Loucy (cell line): ENCODE results near the gene GLRA2.

Experiments
- H2AFZ ChIP-seq: fragments of 200-600 bp; sonication (generic); 2 replicates; pipeline ENCODE4 v1.6.0; 2016; ENCODE audit warnings: antibody characterized with exemption, mild to moderate bottlenecking, low read length, moderate library complexity
- H3F3A ChIP-seq: fragments of 200-600 bp; 2 replicates; pipeline ENCODE4 v1.6.0; 2016; ENCODE audit warnings: antibody characterized with exemption, low read depth, mild to moderate bottlenecking
- H3K27me3 ChIP-seq: fragments of 200-600 bp; sonication (generic); 2 replicates; pipeline ENCODE4 v1.6.1; 2014; ENCODE audit warnings: low read length, mild to moderate bottlenecking; ENCODE audit not compliant: insufficient read depth, poor library complexity, severe bottlenecking
- H3K36me3 ChIP-seq: fragments of 200-600 bp; sonication (generic); 2 replicates; pipeline ENCODE4 v1.6.1; 2016; ENCODE audit warnings: low read length; ENCODE audit not compliant: insufficient read depth
- H3K4me1 ChIP-seq: fragments of 200-600 bp; sonication (generic); 2 replicates; pipeline ENCODE4 v1.5.1; 2014; ENCODE audit warnings: low read length, mild to moderate bottlenecking; ENCODE audit not compliant: insufficient read depth, poor library complexity, severe bottlenecking
- H3K4me2 ChIP-seq: fragments of 200-600 bp; sonication (generic); 2 replicates; pipeline ENCODE4 v1.6.0; 2014; ENCODE audit warnings: antibody characterized with exemption, low read length, low read depth, mild to moderate bottlenecking; ENCODE audit not compliant: poor library complexity, severe bottlenecking
- H3K4me3 ChIP-seq: fragments of 200-600 bp; sonication (generic); 2 replicates; pipeline ENCODE4 v1.5.1; 2014; ENCODE audit warnings: low read length, mild to moderate bottlenecking, mixed read lengths; ENCODE audit not compliant: poor library complexity, severe bottlenecking
- H3K79me2 ChIP-seq: fragments of 200-600 bp; sonication (generic); 2 replicates; pipeline ENCODE4 v1.6.1; 2014; ENCODE audit warnings: low read length; ENCODE audit not compliant: insufficient read depth
- H3K9ac ChIP-seq: fragments of 200-600 bp; sonication (generic); 2 replicates; pipeline ENCODE4 v1.6.0; 2014; ENCODE audit warnings: mild to moderate bottlenecking, low read depth, low read length, moderate library complexity; ENCODE audit not compliant: poor library complexity, severe bottlenecking
- H3K9me2 ChIP-seq: fragments of 200-600 bp; sonication (generic); replicated peaks from 2 replicates; pipeline ENCODE4 v1.6.1; 2016; ENCODE audit warnings: low read depth, low read length, mixed read lengths
- H3K9me3 ChIP-seq: fragments of 200-600 bp; sonication (generic); 2 replicates; pipeline ENCODE4 v1.6.1; 2014; ENCODE audit warnings: mild to moderate bottlenecking, antibody characterized with exemption, low read length, low read depth; ENCODE audit not compliant: insufficient read depth
- H4K20me1 ChIP-seq: fragments of 200-600 bp; sonication (generic); 2 replicates; pipeline ENCODE4 v1.6.0; 2014; ENCODE audit warnings: antibody characterized with exemption, low read length, mild to moderate bottlenecking; ENCODE audit not compliant: insufficient read depth, poor library complexity, severe bottlenecking
- EZH2phosphoT487 ChIP-seq: fragments of 200-600 bp; IDR thresholded peaks from 2 replicates; pipeline ENCODE4 v1.6.1; 2018; ENCODE audit warnings: antibody characterized with exemption, mild to moderate bottlenecking, moderate library complexity, borderline replicate concordance
- TF ChIP-seq, protein P1 (sequence below): fragments of 200-600 bp; sonication (generic); conservative IDR thresholded peaks from 2 replicates; pipeline ENCODE4 v1.5.1; 2014; ENCODE audit warnings: mild to moderate bottlenecking, antibody characterized with exemption, low read length

Gene GLRA2

GRCh38 chrX:14529290-14529989 is at the start of gene GLRA2:
Gene GLRA2 (plus strand): TSS chrX:14529536. CDS start chrX:14530058, 522 bp downstream.
- H3K79me2 ChIP-seq, result no peaks in the 10 kb centered on the region
- H4K20me1 ChIP-seq, result no peaks in the 10 kb centered on the region
- H3K4me2 ChIP-seq, result no peak within 1 kb of the TSS
- H3K9me2 ChIP-seq, result no peaks in the 10 kb centered on the region
- no peak within 1 kb of the TSS for H2AFZ ChIP-seq
- H3K9ac ChIP-seq, result no peak within 1 kb of the TSS
- H3K4me1 ChIP-seq, result no peaks in the 10 kb centered on the region
- no peaks in the 10 kb centered on the region for H3K36me3 ChIP-seq
- no peaks in the 10 kb centered on the region for H3K27me3 ChIP-seq
- H3F3A ChIP-seq, result no peaks in the 10 kb centered on the region
- no peak within 1 kb of the TSS for H3K4me3 ChIP-seq
- no peak for TF ChIP-seq EZH2phosphoT487
- TF ChIP-seq, protein P1, sequence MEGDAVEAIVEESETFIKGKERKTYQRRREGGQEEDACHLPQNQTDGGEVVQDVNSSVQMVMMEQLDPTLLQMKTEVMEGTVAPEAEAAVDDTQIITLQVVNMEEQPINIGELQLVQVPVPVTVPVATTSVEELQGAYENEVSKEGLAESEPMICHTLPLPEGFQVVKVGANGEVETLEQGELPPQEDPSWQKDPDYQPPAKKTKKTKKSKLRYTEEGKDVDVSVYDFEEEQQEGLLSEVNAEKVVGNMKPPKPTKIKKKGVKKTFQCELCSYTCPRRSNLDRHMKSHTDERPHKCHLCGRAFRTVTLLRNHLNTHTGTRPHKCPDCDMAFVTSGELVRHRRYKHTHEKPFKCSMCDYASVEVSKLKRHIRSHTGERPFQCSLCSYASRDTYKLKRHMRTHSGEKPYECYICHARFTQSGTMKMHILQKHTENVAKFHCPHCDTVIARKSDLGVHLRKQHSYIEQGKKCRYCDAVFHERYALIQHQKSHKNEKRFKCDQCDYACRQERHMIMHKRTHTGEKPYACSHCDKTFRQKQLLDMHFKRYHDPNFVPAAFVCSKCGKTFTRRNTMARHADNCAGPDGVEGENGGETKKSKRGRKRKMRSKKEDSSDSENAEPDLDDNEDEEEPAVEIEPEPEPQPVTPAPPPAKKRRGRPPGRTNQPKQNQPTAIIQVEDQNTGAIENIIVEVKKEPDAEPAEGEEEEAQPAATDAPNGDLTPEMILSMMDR, result no peak
- H3K9me3 ChIP-seq, result no peaks in the 10 kb centered on the region

GRCh38 chrX:14489437-14489836 is 39.9 kb upstream of the GLRA2 start:
- Histone ChIP-seq H4K20me1 (no peaks in the 10 kb centered on the region), H3K4me2 (no peak overlapping the region), H3K9me3 (no peaks in the 10 kb centered on the region), H3K9me2 (no peaks in the 10 kb centered on the region), H3K4me1 (no peaks in the 10 kb centered on the region), H3K4me3 (no peak overlapping the region), H2AFZ (no peak overlapping the region), H3K36me3 (no peaks in the 10 kb centered on the region), H3K9ac (no peak overlapping the region), H3K79me2 (no peaks in the 10 kb centered on the region), H3K27me3 (no peaks in the 10 kb centered on the region), H3F3A (no peaks in the 10 kb centered on the region)
- TF ChIP-seq EZH2phosphoT487, result no peak
- TF ChIP-seq, protein P1, result no peak

DNA sequence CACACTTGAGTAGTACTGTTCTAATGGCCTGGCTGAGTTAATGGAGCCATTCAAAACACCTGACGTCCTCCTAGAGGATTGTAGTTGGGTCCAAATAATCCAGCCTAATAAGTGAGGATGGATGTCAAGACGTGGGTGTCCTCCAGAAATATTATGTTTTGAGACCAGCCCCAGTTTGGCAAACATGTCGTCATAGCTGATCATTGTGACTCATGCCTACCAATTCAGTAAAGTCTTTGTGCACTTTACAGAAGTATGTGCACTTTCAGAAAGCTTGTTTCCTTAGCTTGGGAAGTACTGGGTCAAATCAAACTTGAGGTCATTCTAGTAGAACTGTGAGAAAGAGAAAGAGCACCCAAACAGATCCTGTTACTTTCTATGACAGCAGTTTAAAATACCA is 37.6 kb upstream of the GLRA2 start:
- H3K27me3 ChIP-seq, result no peaks in the 10 kb centered on the region
- no peaks in the 10 kb centered on the region for H3K9me2 ChIP-seq
- no peak overlapping the region for H3K4me2 ChIP-seq
- H2AFZ ChIP-seq, result no peak overlapping the region
- H3K79me2 ChIP-seq, result no peaks in the 10 kb centered on the region
- no peaks in the 10 kb centered on the region for H3K4me1 ChIP-seq
- H3F3A ChIP-seq, result no peaks in the 10 kb centered on the region
- TF ChIP-seq, protein P1, result no peak
- no peak for TF ChIP-seq EZH2phosphoT487
- H3K36me3 ChIP-seq, result no peaks in the 10 kb centered on the region
- H3K4me3 ChIP-seq, result no peak overlapping the region
- H3K9ac ChIP-seq, result no peak overlapping the region
- no peaks in the 10 kb centered on the region for H3K9me3 ChIP-seq
- no peaks in the 10 kb centered on the region for H4K20me1 ChIP-seq
